NCI-H1417 treated with DMSO at 0.1 percent for 48 hours (cell line): Measurements from ENCODE around the gene SDC3.
"Not testable (repeated sequence)": the region's sequence is repeated elsewhere in the genome, so short reads cannot be mapped to it uniquely, and the experiment has no call there.

ENCODE experiments used
- DNase-seq: peaks from one replicate; lab custom pipeline; 2025; lab: John Stamatoyannopoulos, UW

The SDC3 gene, protein sequence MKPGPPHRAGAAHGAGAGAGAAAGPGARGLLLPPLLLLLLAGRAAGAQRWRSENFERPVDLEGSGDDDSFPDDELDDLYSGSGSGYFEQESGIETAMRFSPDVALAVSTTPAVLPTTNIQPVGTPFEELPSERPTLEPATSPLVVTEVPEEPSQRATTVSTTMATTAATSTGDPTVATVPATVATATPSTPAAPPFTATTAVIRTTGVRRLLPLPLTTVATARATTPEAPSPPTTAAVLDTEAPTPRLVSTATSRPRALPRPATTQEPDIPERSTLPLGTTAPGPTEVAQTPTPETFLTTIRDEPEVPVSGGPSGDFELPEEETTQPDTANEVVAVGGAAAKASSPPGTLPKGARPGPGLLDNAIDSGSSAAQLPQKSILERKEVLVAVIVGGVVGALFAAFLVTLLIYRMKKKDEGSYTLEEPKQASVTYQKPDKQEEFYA

GRCh38 chr1:30908696-30909364 lies at the start of gene SDC3:
Gene SDC3, minus strand, starts transcription at chr1:30908758. Its CDS starts 172 bp downstream, at chr1:30908586.
- DNase-seq, result no peak

DNA sequence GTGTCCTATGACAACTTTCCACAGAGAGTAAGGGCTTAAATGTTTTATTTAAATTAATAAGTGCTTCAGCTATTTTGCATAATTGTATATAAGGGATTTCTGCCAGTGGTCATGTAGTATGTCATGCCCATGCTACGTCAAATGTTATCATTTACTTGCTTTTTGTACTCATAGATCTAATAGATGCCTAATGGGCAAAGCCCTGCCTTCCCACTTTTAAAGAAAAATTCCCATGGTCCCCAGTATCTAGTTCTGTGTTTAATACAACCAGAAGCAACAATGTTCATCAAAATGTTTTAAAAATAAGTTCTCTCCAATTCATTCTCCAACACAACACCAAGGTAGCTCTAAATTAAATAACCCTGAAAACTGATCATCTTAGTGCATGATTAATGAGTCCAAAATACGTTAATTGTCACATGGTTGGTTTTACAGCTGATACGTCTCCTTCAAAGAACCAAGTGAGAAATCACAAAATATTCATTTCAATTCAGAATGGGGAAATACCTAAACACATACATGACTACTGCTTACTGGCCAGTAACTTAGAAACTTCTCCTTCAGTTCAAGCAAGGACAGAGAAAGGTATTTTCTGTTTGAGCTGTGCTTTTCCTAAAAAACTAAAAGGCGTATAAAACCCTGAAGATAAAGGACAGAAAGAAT lies 49.1 kb upstream of the SDC3 start:
- no peak for DNase-seq

DNA sequence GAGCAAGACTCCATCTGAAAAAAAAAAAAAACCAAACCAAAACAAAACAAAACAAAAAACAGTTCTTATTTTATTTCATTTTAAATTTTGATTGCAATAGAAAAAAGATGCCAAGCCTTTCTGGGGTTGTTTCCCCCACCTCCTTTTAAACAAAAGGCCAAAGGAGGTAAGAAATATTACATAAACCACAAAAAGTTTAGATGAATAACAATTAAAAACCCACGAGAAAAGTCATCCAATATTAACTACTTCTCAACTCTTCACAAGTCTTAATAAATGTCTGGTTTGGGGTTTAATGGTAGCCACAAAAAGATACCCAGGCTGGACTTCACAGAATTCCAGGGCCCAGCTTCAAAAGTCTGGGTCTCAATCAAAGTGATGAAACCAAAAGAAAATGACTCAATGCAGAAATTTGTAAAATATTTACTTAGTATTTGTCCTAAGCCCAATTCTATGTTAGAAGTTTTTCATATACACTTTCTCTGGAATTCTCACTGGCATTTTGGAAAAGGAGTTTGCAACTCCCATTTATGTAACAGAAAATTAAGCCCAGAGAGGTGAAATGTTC lies 47.0 kb upstream of the SDC3 start:
- DNase-seq, result no peak

DNA sequence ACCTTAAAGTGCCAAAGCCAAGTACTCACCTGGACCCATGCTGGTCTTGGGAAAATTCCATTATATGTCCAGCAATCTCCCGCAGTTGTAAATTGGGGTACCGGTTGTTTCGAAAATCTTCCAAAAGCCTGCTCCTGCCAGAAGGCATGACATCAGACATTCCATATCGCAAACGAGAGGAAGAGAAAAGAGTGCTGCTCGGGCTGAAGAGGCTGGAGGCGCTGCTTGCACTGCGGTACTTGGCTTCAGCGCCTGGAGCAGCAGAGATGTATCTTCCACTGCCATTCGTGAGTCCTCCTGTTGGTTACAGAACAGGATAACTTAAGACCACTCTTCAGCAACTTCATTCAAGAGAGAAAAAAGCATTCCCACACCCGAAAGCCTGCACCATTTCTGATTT lies 45.1 kb upstream of the SDC3 start:
- DNase-seq, result no peak

- no peak for DNase-seq
Observed at GRCh38 chr1:30952098-30952497, 43.5 kb upstream of the SDC3 start.

DNA sequence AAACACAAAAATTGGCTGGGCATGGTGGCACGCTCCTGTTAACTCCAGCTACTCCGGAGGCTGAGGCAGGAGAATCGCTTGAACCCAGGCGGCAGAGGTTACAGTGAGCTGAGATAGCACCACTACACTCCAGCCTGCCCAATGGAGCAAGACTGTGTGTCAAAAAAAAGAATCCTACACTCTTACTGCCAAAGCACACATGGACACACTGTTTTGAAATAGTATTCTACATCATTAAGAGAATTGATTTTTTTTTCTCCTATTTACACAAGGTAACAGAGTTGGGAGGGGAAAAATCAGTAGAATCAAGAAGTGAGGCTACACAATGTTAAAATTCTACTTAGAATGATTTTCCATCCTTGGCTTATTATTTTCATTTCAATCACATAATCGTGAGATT lies 42.1 kb upstream of the SDC3 start:
- DNase-seq, result no peak

DNA sequence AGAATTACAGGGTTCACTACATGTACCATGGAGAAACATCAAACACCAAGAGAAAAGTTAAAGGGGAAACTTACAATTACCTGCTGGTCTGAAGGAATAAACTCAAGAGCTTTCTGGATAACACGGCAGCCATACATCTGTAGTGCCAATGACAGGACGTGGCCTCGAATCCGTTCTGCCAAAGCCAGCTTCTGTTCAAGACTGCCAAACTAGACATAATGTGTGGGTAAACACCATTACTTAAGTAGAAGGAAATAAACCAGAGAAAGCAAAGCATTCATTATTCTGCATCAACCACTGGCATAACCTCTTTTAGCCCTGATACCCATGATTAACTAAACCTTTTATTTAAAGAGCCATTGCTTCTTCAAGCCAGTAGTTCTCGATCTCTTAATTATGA lies 41.5 kb upstream of the SDC3 start:
- peak; percentile 76 for DNase-seq

GRCh38 chr1:30949487-30949838 lies 40.9 kb upstream of the SDC3 start:
- DNase-seq, result not testable (repeated sequence)

DNA sequence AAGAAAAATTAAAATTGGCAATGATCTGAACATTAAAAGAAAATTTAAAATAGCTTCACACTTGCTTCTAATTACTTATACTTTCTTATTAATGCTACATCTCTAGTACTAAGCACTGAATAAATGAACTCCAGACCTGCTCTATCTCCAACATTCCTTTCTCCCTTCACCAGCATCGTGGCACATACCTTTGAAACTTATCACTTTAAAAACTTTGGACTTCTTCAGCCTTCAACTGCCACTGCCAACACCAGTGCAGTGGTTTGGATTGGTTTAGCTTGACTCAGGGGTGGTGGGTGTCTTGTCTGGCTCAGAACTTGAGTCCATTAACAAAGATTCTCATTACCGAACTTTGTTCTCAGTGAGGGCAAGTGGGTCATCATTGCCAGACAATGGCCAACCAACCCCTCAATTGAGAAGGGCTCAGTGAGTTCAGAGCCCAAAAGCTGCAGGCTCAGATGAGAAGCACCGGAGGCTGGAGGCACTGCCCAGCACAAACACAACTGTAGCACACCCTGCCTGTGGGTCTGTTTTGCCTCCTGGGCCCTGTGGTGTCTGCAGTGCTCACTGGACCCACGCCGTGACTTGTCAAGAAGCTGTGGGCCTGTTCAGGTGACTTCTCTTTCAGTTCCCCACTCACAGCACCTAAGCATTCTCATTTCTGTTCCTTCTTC lies 40.4 kb upstream of the SDC3 start:
- not testable (repeated sequence) for DNase-seq

DNA sequence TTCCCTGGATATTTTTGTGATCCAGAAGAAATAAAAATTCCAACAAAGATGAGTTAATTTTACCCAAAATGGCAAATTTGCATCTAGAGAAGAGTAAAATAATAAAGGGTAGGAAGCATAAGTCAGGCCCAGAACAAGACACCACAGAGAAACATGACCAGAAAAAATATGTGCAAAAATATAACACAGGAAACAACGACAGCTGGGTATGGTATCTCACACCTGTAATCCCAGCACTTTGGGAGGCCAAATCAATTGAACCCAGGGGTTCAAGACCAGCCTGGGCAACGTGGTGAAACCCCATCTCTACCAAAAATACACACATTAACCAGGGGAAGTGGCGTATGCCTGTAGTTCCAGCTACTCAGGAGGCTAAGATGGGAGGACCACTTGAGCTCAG lies 39.7 kb upstream of the SDC3 start:
- no peak for DNase-seq

- no peak for DNase-seq
Observed at GRCh38 chr1:30947212-30947611, 38.7 kb upstream of the SDC3 start.

GRCh38 chr1:30942326-30942963 lies 33.9 kb upstream of the SDC3 start:
- DNase-seq, result no peak

DNA sequence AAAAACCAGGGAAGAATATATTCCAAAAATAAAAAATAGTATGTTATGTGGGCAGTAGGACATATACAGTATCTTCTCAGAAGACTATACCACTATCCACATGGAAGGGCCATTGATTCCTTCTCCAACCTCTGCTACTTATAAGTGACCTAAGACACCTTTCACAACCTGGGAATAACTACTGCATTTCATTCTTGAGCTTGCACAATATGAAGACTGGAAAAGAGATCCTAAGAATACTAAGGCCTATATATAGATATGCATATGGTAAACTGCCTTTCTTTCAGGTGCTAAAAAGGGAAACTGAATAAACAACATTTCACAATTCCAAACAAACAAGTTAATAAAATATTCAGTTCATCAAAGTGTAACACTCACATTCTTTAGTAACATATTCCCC lies 32.0 kb upstream of the SDC3 start:
- no peak for DNase-seq

- DNase-seq, result no peak
Observed at GRCh38 chr1:30936541-30937171, 28.1 kb upstream of the SDC3 start.

DNA sequence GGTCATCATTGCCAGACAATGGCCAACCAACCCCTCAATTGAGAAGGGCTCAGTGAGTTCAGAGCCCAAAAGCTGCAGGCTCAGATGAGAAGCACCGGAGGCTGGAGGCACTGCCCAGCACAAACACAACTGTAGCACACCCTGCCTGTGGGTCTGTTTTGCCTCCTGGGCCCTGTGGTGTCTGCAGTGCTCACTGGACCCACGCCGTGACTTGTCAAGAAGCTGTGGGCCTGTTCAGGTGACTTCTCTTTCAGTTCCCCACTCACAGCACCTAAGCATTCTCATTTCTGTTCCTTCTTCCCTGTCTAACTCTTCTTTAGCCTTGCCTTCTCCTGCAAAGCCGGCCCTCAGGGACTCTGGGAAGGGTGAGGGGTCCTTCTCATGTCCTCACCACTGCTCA lies 27.2 kb upstream of the SDC3 start:
- DNase-seq, result not testable (repeated sequence)

- DNase-seq, result no peak
Observed at GRCh38 chr1:30934613-30935012, 26.1 kb upstream of the SDC3 start.

- DNase-seq, result no peak
Observed at GRCh38 chr1:30933874-30934252, 25.3 kb upstream of the SDC3 start.

GRCh38 chr1:30930631-30931173 lies 22.1 kb upstream of the SDC3 start:
- DNase-seq, result no peak

DNA sequence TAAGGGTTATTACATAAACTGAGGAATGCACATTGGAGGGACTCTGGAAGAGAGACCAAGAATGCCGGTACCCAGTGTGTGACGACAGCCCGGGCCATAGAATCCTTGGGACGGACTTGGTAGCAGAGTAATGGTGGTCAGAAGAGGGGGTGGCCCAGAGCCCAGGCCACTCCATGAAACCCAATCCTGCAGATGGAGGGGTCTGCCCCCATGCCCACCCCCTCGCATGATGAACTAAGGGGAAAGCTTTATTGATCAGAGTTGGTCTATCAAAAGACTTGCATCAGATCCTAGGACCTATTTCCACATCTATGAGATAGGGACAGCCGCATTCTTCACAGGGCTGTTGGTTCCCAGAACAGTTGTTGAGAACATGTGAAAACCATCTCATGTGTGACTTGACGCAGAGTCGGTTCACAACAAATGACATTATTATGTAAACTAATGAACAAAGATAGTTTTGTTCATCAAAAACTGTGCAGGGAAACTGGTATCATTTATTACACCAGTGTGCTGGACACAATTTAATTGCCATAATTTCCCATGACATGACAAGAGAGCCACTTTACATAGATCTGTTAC lies 21.5 kb upstream of the SDC3 start:
- no peak for DNase-seq

DNA sequence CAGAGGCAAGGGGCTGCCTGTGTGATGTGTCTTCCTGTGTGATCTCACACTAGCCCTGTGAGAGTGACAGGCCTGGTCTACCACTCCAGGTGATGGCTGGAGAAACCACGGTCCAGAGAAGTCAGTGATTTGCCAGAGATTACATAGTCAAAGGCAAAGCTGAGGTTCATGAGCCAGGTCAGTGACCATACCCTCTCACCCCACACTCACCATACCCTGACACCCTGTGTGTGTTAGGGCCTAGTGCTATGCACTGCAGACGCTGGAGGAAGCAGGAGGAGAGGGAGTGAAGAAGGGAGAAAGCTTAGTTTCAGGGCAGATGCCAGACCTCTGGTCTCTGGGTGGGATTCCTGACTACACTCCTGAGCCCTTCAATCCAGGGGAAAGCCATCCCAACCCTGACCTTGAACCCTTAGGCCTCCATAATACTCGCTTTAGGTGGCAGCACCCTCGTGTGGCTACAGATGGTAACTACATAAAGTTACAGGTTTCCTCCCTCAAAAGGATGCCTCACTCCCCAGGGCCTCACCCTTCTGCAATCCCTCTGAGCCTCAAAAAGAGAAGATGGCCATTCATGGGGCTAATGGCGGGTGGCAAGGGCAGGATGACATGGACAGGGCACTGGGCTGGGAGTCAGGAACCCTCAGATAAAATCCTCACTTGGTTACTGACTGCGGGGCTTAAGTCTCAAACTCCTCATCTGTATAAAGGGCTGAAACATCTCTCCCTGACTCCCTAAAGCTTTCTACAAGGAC lies 20.8 kb upstream of the SDC3 start:
- DNase-seq, result no peak
